Fibroblast of lung (primary cell): ENCODE results near the gene FGD2. TPM values are rescaled to one million over a fixed set of nuclear protein-coding genes. Genes with fewer than 3 reads are reported as not detected.

Experiments
- DNase-seq, 2 donors: peaks; one replicate each; pipeline versions ENCODE4 v3.0.0 to v3.0.0-alpha.2; 2010; ENCODE audit warnings: low read depth in 2 of 2
- H2AFZ ChIP-seq: 2 replicates; pipeline ENCODE4 v1.5.1; 2012; ENCODE audit warnings: low read length, control low read depth, inconsistent platforms
- H3K27ac ChIP-seq: 2 replicates; pipeline ENCODE4 v1.5.1; 2011; ENCODE audit warnings: low read length, control low read depth; ENCODE audit not compliant: insufficient read depth
- H3K27me3 ChIP-seq: 2 replicates; pipeline ENCODE4 v1.5.1; 2011; ENCODE audit warnings: mild to moderate bottlenecking, low read length; ENCODE audit not compliant: control insufficient read depth, insufficient read depth
- H3K36me3 ChIP-seq: 2 replicates; pipeline ENCODE4 v1.5.1; 2011; ENCODE audit warnings: low read length; ENCODE audit not compliant: control insufficient read depth, insufficient read depth
- H3K4me1 ChIP-seq: 2 replicates; pipeline ENCODE4 v1.5.1; 2011; ENCODE audit warnings: low read length; ENCODE audit not compliant: control insufficient read depth, insufficient read depth; ENCODE audit errors: extremely low read depth
- H3K4me2 ChIP-seq: 2 replicates; pipeline ENCODE4 v1.5.1; 2011; ENCODE audit warnings: low read length, control low read depth; ENCODE audit not compliant: insufficient read depth; ENCODE audit errors: extremely low read depth
- H3K4me3 ChIP-seq, 4 experiments: fragments of 200-600 bp in 1 of 4; sonication (generic) in 1 of 4; replicated peaks in 1 of 4; 2 replicates each; pipeline ENCODE4 v1.5.1; 2011 to 2016; ENCODE audit warnings: low read length in 4 of 4, low read depth in 3 of 4, mild to moderate bottlenecking in 3 of 4, control low read depth in 2 of 4, inconsistent platforms in 1 of 4, mixed read lengths in 1 of 4; ENCODE audit not compliant: insufficient read depth in 1 of 4; ENCODE audit errors: control extremely low read depth in 1 of 4
- H3K79me2 ChIP-seq: 2 replicates; pipeline ENCODE4 v1.5.1; 2012; ENCODE audit warnings: mild to moderate bottlenecking, low read length, inconsistent platforms; ENCODE audit not compliant: control insufficient read depth, insufficient read depth
- H3K9ac ChIP-seq: 2 replicates; pipeline ENCODE4 v1.5.1; 2011; ENCODE audit warnings: mild to moderate bottlenecking, low read length, control low read depth; ENCODE audit not compliant: insufficient read depth
- H3K9me3 ChIP-seq: 2 replicates; pipeline ENCODE4 v1.5.1; 2012; ENCODE audit warnings: low read depth, low read length; ENCODE audit not compliant: control insufficient read depth, insufficient read depth
- H4K20me1 ChIP-seq: 2 replicates; pipeline ENCODE4 v1.5.1; 2011; ENCODE audit warnings: low read length; ENCODE audit not compliant: control insufficient read depth, insufficient read depth; ENCODE audit errors: extremely low read depth
- CTCF ChIP-seq, 2 donors: IDR thresholded peaks in 1 of 2; conservative IDR thresholded peaks in 1 of 2; 1 replicate in 1 of 2; 2 replicates in 1 of 2; pipeline ENCODE4 v1.5.1; 2011 to 2012; ENCODE audit warnings: low read length in 2 of 2, control low read depth in 1 of 2, inconsistent platforms in 1 of 2, low read depth in 1 of 2, mild to moderate bottlenecking in 1 of 2
- EZH2 ChIP-seq: IDR thresholded peaks from 2 replicates; pipeline ENCODE4 v1.5.1; 2012; ENCODE audit warnings: low read length, control low read depth, mild to moderate bottlenecking; ENCODE audit errors: missing control alignments
- polyA plus RNA-seq, 2 donors: library from polyadenylated mRNA; depleted of rRNA in 1 of 2; stranded (reverse) in 1 of 2; unstranded in 1 of 2; fragments of >200 nt; gene quantifications; 2 replicates each; pipeline ENCODE4 v1.2.1, GENCODE V29; 2011 to 2012; ENCODE audit warnings: missing spikeins in 1 of 2
- total RNA-seq: library from RNA; depleted of rRNA; stranded (reverse); fragments of >200 nt; gene quantifications from 2 replicates; pipeline ENCODE4 v1.2.1, GENCODE V29; 2014

FGD2 gene
- total and polyA plus RNA-seq, 2 donors (not counting 1 experiment from before 2014, with no cell fraction given), result not detected

DNA sequence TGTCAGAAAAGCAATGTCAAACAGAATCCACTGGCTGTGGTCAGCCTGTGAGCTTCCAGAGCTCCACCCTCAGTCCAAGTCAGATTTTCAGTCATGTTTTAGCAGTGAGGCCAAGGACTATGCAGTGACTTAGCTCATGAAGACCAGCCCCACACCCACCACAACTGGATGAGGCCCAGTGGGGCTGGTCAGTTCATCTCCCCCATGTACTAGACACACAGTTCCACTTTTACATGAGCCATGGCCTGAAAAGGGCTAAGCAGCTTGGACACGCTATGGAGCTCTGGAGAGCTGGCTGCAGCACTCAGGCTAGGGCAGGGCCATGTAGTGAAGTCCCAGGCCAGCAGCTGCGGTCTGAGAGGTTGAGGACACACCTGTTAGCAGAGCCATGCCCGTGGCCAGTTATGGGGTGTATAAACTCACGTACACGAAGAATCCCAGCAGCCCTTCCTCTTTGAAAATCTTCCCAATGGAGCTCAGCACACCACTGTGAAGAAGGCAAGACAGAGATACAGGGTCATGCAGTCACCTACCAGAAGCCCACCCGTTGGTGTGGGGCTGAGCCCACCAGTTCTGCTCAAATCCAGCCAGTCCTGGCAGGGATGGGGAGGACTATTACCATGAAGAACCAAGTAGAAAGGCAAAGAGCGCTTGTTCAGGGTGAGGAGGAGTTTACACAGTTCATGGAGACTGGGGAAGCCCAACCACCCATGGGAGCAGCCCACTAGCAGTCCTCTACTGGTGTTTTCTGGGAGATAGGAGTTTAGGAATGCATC, 30.0 kb upstream of the FGD2 start:
- no peak overlapping the region for H2AFZ ChIP-seq
- no peak for DNase-seq
- H3K27me3 ChIP-seq, result no peaks in the 10 kb centered on the region
- H3K4me2 ChIP-seq, result no peak overlapping the region
- H3K4me1 ChIP-seq, result no peaks in the 10 kb centered on the region
- peaks cover 26% of the 10 kb centered on the region for H3K79me2 ChIP-seq
- TF ChIP-seq CTCF (conservative IDR thresholded peaks at IDR 0.05 in 1 of 2, IDR thresholded peaks at IDR 0.05 in 1 of 2; ENCODE audit: low read depth in 1 of 2, low read length in 2 of 2) (no peak), EZH2 (no peak)
- H3K36me3 ChIP-seq, result peaks cover 48% of the 10 kb centered on the region
- no peaks in the 10 kb centered on the region for H4K20me1 ChIP-seq
- no peaks in the 10 kb centered on the region for H3K9me3 ChIP-seq
- H3K9ac ChIP-seq, result no peak overlapping the region
- H3K4me3 ChIP-seq, result no peak overlapping the region
- H3K27ac ChIP-seq, result no peak overlapping the region

DNA sequence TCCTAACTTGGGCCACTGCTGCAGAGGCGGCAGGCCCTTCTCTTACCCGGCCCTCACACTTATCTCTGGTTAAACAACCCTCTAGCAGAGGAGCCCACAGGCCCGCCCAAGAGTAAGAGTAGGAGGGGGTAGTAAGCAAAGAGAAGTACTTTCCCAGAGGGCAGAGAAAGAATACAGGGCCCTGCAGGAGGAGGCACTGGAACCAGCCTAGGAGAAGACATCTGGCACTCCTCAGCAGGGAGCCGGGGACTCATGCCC, 29.5 kb upstream of the FGD2 start:
- TF ChIP-seq EZH2, result no peak
- Histone ChIP-seq H3K9me3 (no peaks in the 10 kb centered on the region), H3K4me3 (no peak overlapping the region), H3K27me3 (no peaks in the 10 kb centered on the region), H4K20me1 (no peaks in the 10 kb centered on the region), H2AFZ (no peak overlapping the region), H3K79me2 (peaks cover 31% of the 10 kb centered on the region), H3K9ac (no peak overlapping the region), H3K36me3 (peaks cover 44% of the 10 kb centered on the region), H3K4me2 (no peak overlapping the region), H3K4me1 (no peaks in the 10 kb centered on the region), H3K27ac (no peak overlapping the region)
- no peak for DNase-seq

DNA sequence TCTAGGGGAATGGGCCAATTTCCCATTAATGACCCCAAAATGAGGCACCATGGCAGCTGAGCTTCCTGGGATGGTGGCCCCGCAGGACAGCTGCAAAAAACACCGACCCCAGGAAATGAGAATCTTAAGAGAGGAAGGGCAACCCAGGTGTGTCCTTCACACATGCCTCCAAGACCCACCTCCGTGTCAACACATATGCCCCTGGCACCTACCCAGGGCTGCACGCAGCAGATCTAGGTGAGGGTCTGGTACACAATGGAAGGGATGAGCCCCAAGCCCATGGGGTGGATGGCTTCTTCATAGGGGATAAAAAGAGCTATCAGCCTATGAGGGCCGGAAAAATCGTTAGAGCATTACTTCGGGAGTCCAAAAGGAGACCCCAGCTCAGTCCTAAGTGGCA, 28.9 kb upstream of the FGD2 start:
- Histone ChIP-seq H3K79me2 (peaks cover 37% of the 10 kb centered on the region), H3K4me3 (no peak overlapping the region), H3K36me3 (peaks cover 43% of the 10 kb centered on the region), H4K20me1 (no peaks in the 10 kb centered on the region), H3K27ac (no peak overlapping the region), H3K4me2 (no peak overlapping the region), H3K9ac (no peak overlapping the region), H3K9me3 (no peaks in the 10 kb centered on the region), H2AFZ (no peak overlapping the region), H3K4me1 (no peaks in the 10 kb centered on the region), H3K27me3 (no peaks in the 10 kb centered on the region)
- no peak for DNase-seq
- TF ChIP-seq CTCF (conservative IDR thresholded peaks at IDR 0.05 in 1 of 2, IDR thresholded peaks at IDR 0.05 in 1 of 2; ENCODE audit: low read depth in 1 of 2, low read length in 2 of 2) (no peak), EZH2 (no peak)
